HUES64 (cell line): Measurements from ENCODE around the gene CATSPERE.
"Not testable (repeated sequence)": the region's sequence is repeated elsewhere in the genome, so short reads cannot be mapped to it uniquely, and the experiment has no call there.

ENCODE experiments used
- H3K27ac ChIP-seq: 2 replicates; pipeline ENCODE4 v1.7.0; 2013; ENCODE audit warnings: low read depth, low read length, inconsistent platforms
- H3K27me3 ChIP-seq: 2 replicates; pipeline ENCODE4 v1.6.1; 2013; ENCODE audit warnings: mild to moderate bottlenecking, low read length; ENCODE audit not compliant: insufficient read depth
- H3K36me3 ChIP-seq: 2 replicates; pipeline ENCODE4 v1.6.1; 2013; ENCODE audit warnings: mild to moderate bottlenecking, low read length; ENCODE audit not compliant: insufficient read depth
- H3K4me1 ChIP-seq: 2 replicates; pipeline ENCODE4 v1.6.1; 2013; ENCODE audit warnings: mild to moderate bottlenecking, low read length, moderate library complexity; ENCODE audit not compliant: insufficient read depth
- H3K4me3 ChIP-seq: 2 replicates; pipeline ENCODE4 v1.5.1; 2013; ENCODE audit warnings: mild to moderate bottlenecking, low read length, moderate library complexity
- H3K9ac ChIP-seq: 2 replicates; pipeline ENCODE4 v1.6.1; 2013; ENCODE audit warnings: mild to moderate bottlenecking, low read depth, low read length
- H3K9me3 ChIP-seq: 2 replicates; pipeline ENCODE4 v1.6.1; 2013; ENCODE audit warnings: low read depth, low read length; ENCODE audit not compliant: insufficient read depth
- WGBS: fragments of 150-250, 120-280 bp; methylation state at CpG from one replicate; pipeline ENCODE4 v1.1.7; 2013; ENCODE audit warnings: missing lambda C conversion rate; 5-methylcytosine and 5-hydroxymethylcytosine counted together

CATSPERE gene

DNA sequence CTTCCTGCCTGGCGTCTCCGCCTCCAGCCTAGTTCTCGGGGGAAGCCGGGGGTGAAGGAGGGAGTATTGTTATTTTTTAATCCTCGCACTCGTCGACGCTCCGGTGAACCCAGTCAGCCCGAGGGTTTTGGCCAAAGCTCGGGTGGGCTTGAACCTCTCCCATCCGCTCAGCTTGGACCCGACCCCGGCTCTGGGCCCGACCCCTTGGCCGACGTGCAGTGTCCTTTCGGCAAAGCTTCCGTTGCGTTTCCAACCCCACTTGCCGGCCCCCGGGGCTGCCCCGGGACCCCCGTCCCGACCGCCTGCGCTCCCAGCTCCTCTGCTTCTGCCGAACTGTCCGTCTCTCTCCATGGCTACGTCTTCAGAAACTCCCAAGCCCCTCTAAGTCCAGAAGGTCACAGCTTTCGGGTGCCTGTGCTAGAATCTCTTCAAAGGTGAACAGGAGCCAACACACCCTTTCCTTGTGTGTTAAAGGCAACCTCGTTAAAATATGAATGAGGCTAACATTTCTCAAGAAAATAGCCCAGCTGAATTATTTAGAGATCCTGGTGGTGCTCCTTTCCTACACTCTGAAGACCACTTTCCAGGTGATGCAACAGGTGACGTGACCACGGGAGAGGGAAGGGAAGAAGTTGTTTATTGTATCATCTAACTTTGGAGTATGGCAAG is 192.5 kb downstream of the CATSPERE start:
- H3K36me3 ChIP-seq, result peaks cover 17% of the 10 kb centered on the region
- H3K9me3 ChIP-seq, result no peaks in the 10 kb centered on the region
- H3K4me3 ChIP-seq, result peak overlapping the region; percentile 76
- WGBS, result under 1% methylated on average over 34 of the region's 34 CpGs
- peaks cover 42% of the 10 kb centered on the region for H3K4me1 ChIP-seq
- peak overlapping the region; percentile 91 for H3K27ac ChIP-seq
- no peaks in the 10 kb centered on the region for H3K27me3 ChIP-seq
- peak overlapping the region; percentile 90 for H3K9ac ChIP-seq

DNA sequence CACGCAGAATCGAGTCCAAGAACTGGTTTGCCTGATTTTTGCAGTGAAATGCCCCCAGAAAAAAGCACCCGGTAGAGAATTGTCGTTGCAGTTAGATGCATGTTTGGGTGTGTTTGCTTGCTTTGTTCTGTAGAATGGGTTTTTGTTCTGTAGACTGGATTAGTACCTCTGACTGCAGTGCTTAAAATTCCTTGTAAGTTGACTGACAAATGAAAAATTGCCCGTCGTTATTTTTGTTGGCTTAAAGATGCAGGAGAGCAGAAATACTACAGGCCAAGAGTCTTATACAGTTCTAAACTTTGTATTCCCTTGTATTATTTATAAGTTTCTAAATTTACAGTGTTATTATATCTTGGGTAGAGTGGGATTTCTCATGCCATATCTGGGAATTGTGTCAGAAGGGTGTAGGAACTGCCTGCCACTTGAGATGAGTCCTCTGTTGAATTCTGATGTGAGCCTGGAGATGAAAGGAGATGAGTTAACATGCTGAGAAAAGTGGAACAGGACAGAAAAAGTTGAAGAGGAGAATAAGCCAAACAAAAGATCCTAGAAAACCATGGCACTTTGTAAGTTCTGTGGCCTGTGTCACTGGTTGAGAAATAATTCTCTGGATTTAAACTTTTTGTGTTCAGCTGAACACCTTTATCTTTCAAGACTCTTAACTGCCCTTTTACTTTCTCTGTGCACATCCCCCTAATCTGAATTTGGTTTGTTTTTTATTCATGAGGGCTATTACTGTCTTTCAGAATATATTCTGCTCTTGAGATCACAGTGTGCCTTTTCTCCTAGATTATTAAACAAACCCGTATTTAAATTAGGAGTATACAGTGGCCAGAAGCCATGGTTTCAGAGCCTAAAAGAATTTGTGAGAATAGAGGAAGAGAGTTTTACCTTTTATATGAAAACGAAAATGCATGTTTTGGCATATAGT is 193.3 kb downstream of the CATSPERE start:
- Histone ChIP-seq H3K9ac (peak overlapping the region; percentile 90), H3K4me1 (peaks cover 42% of the 10 kb centered on the region), H3K36me3 (peaks cover 19% of the 10 kb centered on the region), H3K27ac (peak overlapping the region; percentile 91; the same call in 1 of the 2 replicates), H3K9me3 (no peaks in the 10 kb centered on the region), H3K4me3 (peak overlapping the region; percentile 76), H3K27me3 (no peaks in the 10 kb centered on the region)
- WGBS, result 18% methylated on average over 8 of the region's 8 CpGs

DNA sequence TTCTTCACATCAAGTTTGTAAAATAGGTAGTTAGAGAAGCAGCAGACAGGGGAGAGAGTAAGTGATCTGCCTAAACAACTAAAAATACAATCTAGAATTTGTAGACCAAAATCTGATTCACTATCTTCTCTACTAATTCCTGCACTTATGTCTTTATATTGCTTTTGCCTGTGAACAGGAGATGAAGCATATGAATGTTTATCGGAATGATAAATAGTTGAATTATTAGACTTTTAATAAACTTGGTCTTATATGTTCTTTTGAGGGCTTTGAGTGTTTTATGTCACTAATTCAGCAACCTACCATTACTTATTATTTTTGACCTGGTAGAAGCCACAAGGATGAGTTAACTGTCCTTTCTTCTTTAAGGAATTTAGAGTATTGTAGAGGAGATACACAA is 194.1 kb downstream of the CATSPERE start:
- Histone ChIP-seq H3K9ac (no peak overlapping the region), H3K27ac (no peak overlapping the region), H3K36me3 (peaks cover 24% of the 10 kb centered on the region), H3K9me3 (no peaks in the 10 kb centered on the region), H3K4me1 (peaks cover 42% of the 10 kb centered on the region), H3K27me3 (no peaks in the 10 kb centered on the region), H3K4me3 (peak overlapping the region; percentile 76)
- 100% methylated on average over 1 of the region's 1 CpG for WGBS

GRCh38 chr1:244657421-244657820 is 196.3 kb downstream of the CATSPERE start:
- 91% methylated on average over 3 of the region's 3 CpGs for WGBS
- peaks cover 27% of the 10 kb centered on the region for H3K4me1 ChIP-seq
- no peak overlapping the region for H3K4me3 ChIP-seq
- H3K9me3 ChIP-seq, result no peaks in the 10 kb centered on the region; the same call in 1 of the 2 replicates
- H3K36me3 ChIP-seq, result peaks cover 34% of the 10 kb centered on the region
- no peak overlapping the region for H3K9ac ChIP-seq
- no peaks in the 10 kb centered on the region for H3K27me3 ChIP-seq
- H3K27ac ChIP-seq, result no peak overlapping the region

DNA sequence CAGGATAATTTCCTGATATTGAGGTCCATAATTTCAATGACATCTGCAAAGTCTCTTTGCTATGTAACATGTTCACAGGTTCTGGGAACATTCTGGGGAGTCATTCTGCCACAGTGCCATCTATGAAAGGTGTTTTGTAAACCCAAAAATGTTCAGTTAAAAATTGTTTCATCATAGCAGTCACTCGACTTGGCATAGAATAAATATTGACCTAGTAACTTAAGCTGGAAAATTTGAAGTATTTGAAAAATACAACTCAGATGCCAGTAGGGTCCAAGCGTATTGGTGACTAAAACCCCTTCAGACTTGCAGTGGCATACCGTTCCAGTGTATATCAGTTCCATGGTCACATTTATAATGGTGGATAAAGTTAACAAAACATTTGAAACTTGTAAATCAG is 198.6 kb downstream of the CATSPERE start:
- H3K4me1 ChIP-seq, result peaks cover 30% of the 10 kb centered on the region
- WGBS, result 100% methylated on average over 2 of the region's 3 CpGs
- H3K27me3 ChIP-seq, result no peaks in the 10 kb centered on the region
- no peak overlapping the region for H3K27ac ChIP-seq
- H3K9me3 ChIP-seq, result no peaks in the 10 kb centered on the region; the same call in 1 of the 2 replicates
- no peak overlapping the region for H3K9ac ChIP-seq
- no peak overlapping the region for H3K4me3 ChIP-seq
- H3K36me3 ChIP-seq, result peaks cover 34% of the 10 kb centered on the region

DNA sequence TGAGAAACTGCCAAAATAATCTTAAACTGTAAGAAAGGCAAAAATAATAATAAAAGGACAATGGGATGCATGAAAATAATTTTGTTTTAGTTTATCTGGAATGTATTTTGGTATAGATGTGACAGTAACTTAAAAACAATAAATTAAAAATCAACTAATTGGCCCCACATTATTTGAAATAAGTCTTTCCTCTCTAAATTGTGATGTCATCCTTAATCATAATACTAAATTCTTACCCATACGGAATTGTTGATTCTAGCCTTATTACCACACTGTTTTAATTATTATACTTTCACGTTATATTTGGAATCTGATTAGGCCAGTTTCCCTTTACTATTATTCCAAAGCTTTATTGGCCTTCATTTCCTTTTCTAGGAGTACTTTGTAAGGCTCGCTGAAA is 199.5 kb downstream of the CATSPERE start:
- Histone ChIP-seq H3K9ac (no peak overlapping the region), H3K9me3 (no peaks in the 10 kb centered on the region; the same call in 1 of the 2 replicates), H3K36me3 (peaks cover 34% of the 10 kb centered on the region), H3K4me1 (peaks cover 21% of the 10 kb centered on the region), H3K27me3 (no peaks in the 10 kb centered on the region), H3K4me3 (no peak overlapping the region), H3K27ac (no peak overlapping the region)
- WGBS, result 98% methylated on average over 2 of the region's 3 CpGs

DNA sequence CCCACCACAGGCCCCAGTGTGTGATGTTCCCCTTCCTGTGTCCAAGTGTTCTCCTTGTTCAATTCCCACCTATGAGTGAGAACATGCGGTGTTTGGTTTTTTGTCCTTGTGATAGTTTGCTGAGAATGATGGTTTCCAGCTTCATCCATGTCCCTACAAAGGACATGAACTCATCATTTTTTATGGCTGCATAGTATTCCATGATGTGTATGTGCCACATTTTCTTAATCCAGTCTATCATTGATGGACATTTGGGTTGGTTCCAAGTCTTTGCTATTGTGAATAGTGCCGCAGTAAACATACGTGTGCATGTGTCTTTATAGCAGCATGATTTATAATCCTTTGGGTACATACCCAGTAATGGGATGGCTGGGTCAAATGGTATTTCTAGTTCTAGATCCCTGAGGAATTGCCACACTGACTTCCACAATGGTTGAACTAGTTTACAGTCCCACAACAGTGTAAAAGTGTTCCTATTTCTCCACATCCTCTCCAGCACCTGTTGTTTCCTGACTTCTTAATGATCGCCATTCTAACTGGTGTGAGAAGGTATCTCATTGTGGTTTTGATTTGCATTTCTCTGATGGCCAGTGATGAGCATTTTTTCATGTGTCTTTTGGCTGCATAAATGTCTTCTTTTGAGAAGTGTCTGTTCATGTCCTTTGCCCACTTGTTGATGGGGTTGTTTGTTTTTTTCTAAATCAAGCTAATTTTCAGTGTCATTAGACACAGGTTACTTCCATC is 200.7 kb downstream of the CATSPERE start:
- peaks cover 34% of the 10 kb centered on the region for H3K36me3 ChIP-seq
- 89% methylated on average over 1 of the region's 4 CpGs for WGBS
- H3K9ac ChIP-seq, H3K27me3 ChIP-seq, H3K4me3 ChIP-seq, H3K9me3 ChIP-seq, H3K27ac ChIP-seq: not testable (repeated sequence)
- peaks cover 11% of the 10 kb centered on the region for H3K4me1 ChIP-seq

- Histone ChIP-seq H3K27me3 (no peaks in the 10 kb centered on the region), H3K4me1 (peaks cover 11% of the 10 kb centered on the region), H3K36me3 (peaks cover 26% of the 10 kb centered on the region; the same call in 1 of the 2 replicates), H3K9ac (no peak overlapping the region), H3K9me3 (no peaks in the 10 kb centered on the region; the same call in 1 of the 2 replicates), H3K4me3 (no peak overlapping the region), H3K27ac (no peak overlapping the region)
- 90% methylated on average over 2 of the region's 2 CpGs for WGBS
These were observed 201.5 kb downstream of the CATSPERE start for GRCh38 chr1:244662599-244662998.

- Histone ChIP-seq H3K27ac (no peak overlapping the region), H3K4me1 (peaks cover 5% of the 10 kb centered on the region), H3K27me3 (no peaks in the 10 kb centered on the region), H3K36me3 (peaks cover 16% of the 10 kb centered on the region; the same call in 1 of the 2 replicates), H3K9ac (no peak overlapping the region), H3K4me3 (no peak overlapping the region), H3K9me3 (no peaks in the 10 kb centered on the region; the same call in 1 of the 2 replicates)
- 94% methylated on average over 3 of the region's 3 CpGs for WGBS
These were observed 203.3 kb downstream of the CATSPERE start for GRCh38 chr1:244664353-244664752.

- Histone ChIP-seq H3K27me3 (no peaks in the 10 kb centered on the region), H3K27ac (no peak overlapping the region), H3K4me3 (no peak overlapping the region), H3K9me3 (no peaks in the 10 kb centered on the region), H3K36me3 (peaks cover 11% of the 10 kb centered on the region; the same call in 1 of the 2 replicates), H3K9ac (no peak overlapping the region), H3K4me1 (peaks cover 5% of the 10 kb centered on the region)
- 92% methylated on average over 4 of the region's 4 CpGs for WGBS
These were observed 204.7 kb downstream of the CATSPERE start for GRCh38 chr1:244665771-244666217.
